Motor neuron (in vitro differentiated cells): ENCODE measurements around the gene GVQW3. TPM values are rescaled to one million over a fixed set of nuclear protein-coding genes. Genes with fewer than 3 reads are reported as not detected.
"Not testable (repeated sequence)": the region's sequence is repeated elsewhere in the genome, so short reads cannot be mapped to it uniquely, and the experiment has no call there.

Source experiments
- ATAC-seq, 8 experiments: fragments of 200-7000 bp; cut with Tn5 transposase; replicated peaks in 6 of 8; 2 replicates each; pipeline ENCODE4 v1.8.0; 2021; ENCODE audit warnings: mild to moderate bottlenecking in 8 of 8, moderate library complexity in 8 of 8
- H3K27ac ChIP-seq, 2 donors: fragments of 250-450 bp; sonication (Bioruptor Pico); 2 replicates each; pipeline ENCODE4 v1.9.0; 2021; ENCODE audit warnings: antibody characterized with exemption in 2 of 2, mild to moderate bottlenecking in 2 of 2, moderate library complexity in 1 of 2
- H3K4me1 ChIP-seq, 2 donors: fragments of 250-450 bp; sonication (Bioruptor Pico); replicated peaks in 1 of 2; 2 replicates each; pipeline ENCODE4 v1.6.1; 2021; ENCODE audit warnings: antibody characterized with exemption in 2 of 2, mild to moderate bottlenecking in 2 of 2, moderate library complexity in 1 of 2
- H3K4me3 ChIP-seq, 5 donors: fragments of 250-450 bp; sonication (Bioruptor Pico); 2 replicates each; pipeline ENCODE4 v1.9.0; 2021; ENCODE audit warnings: antibody characterized with exemption in 5 of 5, mild to moderate bottlenecking in 5 of 5, moderate library complexity in 4 of 5
- WGBS, 10 experiments: fragments of 450-650 bp; shearing (Covaris generic); methylation state at CpG; one replicate each; pipeline ENCODE4 v1.0.0; 2022; 5-methylcytosine and 5-hydroxymethylcytosine counted together
- in situ Hi-C, 9 experiments: fragments of 400-800 bp; cut with MboI; loops; one replicate each; pipeline ENCODE4 v1.15.0; 2021; ENCODE audit warnings: low sequenced_read_pairs in 9 of 9, low pct_unique_long_range_greater_than_20kb in 2 of 9; ENCODE audit not compliant: unreplicated experiment in 9 of 9
- total RNA-seq, 8 experiments: library from RNA; unstranded; fragments of 300-600 nt; gene quantifications; 2 replicates each; pipeline versions ENCODE4 v1.2.3 to v1.2.4, GENCODE V29; 2022

The GVQW3 gene
- total RNA-seq, 8 experiments from 2014 or later = 2.4 to 21.1 (median 15.9) TPM

GRCh38 chr11:76392870-76393269 lies 11.7 kb downstream of the GVQW3 start:
- ATAC-seq = no peak
- no peak overlapping the region for H3K4me3 ChIP-seq

GRCh38 chr11:76394411-76394810 lies 13.3 kb downstream of the GVQW3 start:
- Histone ChIP-seq H3K27ac (no peak overlapping the region), H3K4me3 (no peak overlapping the region), H3K4me1 (peaks cover 0 to 4% of the 10 kb centered on the region in 2 donors)
- ATAC-seq = no peak
- in situ Hi-C loops = no loop called here

More at GRCh38 chr11:76392870-76393269, 11.7 kb downstream of the GVQW3 start:
- H3K27ac ChIP-seq = no peak overlapping the region
- in situ Hi-C loops = no loop called here
- H3K4me1 ChIP-seq = peaks cover under 1 to 16% of the 10 kb centered on the region in 2 donors
- WGBS, 10 experiments = 86 to 100% (median 100%) methylated on average over 1 of the region's 1 CpG; no CpG with 5 or more reads in 2 of the 10 experiments

- Histone ChIP-seq H3K4me3 (no peak overlapping the region), H3K27ac (no peak overlapping the region), H3K4me1 (no peaks in the 10 kb centered on the region)
- 0 to 100% (median 90%) methylated on average over 1 of the region's 1 CpG; no CpG with 5 or more reads in 1 of the 10 experiments for WGBS, 10 experiments
- no peak for ATAC-seq
- in situ Hi-C loops = no loop called here
Observed at GRCh38 chr11:76395296-76395695, 14.2 kb downstream of the GVQW3 start.

GRCh38 chr11:76397383-76397782 lies 16.3 kb downstream of the GVQW3 start:
- 78 to 100% (median 90%) methylated on average over 1 to 3 of the region's 3 CpGs for WGBS, 10 experiments
- Histone ChIP-seq H3K4me3 (no peak overlapping the region), H3K27ac (no peak overlapping the region), H3K4me1 (no peaks in the 10 kb centered on the region)
- no peak for ATAC-seq
- in situ Hi-C loops = no loop called here

GRCh38 chr11:76400967-76401366 lies 19.8 kb downstream of the GVQW3 start:
- H3K4me1 ChIP-seq = no peaks in the 10 kb centered on the region
- H3K4me3 ChIP-seq = no peak overlapping the region
- WGBS, 10 experiments = 71 to 100% (median 100%) methylated on average over 1 of the region's 1 CpG; no CpG with 5 or more reads in 1 of the 10 experiments
- no peak overlapping the region for H3K27ac ChIP-seq
- no peak for ATAC-seq
- in situ Hi-C loops = no loop called here

GRCh38 chr11:76401484-76401883 lies 20.4 kb downstream of the GVQW3 start:
- H3K4me1 ChIP-seq, ATAC-seq, H3K4me3 ChIP-seq, H3K27ac ChIP-seq, in situ Hi-C loops: not testable (repeated sequence)
- WGBS, 10 experiments = 65 to 100% (median 91%) methylated on average over 1 to 8 of the region's 8 CpGs

- in situ Hi-C loops = no loop called here
- Histone ChIP-seq H3K4me3 (no peak overlapping the region), H3K4me1 (no peaks in the 10 kb centered on the region), H3K27ac (no peak overlapping the region)
- 67 to 100% (median 96%) methylated on average over 1 to 4 of the region's 4 CpGs; no CpG with 5 or more reads in 2 of the 10 experiments for WGBS, 10 experiments
- ATAC-seq = no peak
Observed at GRCh38 chr11:76406359-76406758, 25.2 kb downstream of the GVQW3 start.

GRCh38 chr11:76408171-76408965 lies 27.2 kb downstream of the GVQW3 start:
- peak in 3 of 8 experiments; percentile 31 to 92 (median 71) for ATAC-seq
- WGBS, 10 experiments = 20 to 86% (median 69%) methylated on average over 1 to 7 of the region's 7 CpGs; no CpG with 5 or more reads in 1 of the 10 experiments
- in situ Hi-C loops = no loop called here
- no peak overlapping the region for H3K27ac ChIP-seq
- H3K4me1 ChIP-seq = no peaks in the 10 kb centered on the region
- H3K4me3 ChIP-seq = no peak overlapping the region

GRCh38 chr11:76410851-76411357 lies 29.8 kb downstream of the GVQW3 start:
- WGBS, 10 experiments = 0 to 97% (median 63%) methylated on average over 1 to 10 of the region's 10 CpGs; no CpG with 5 or more reads in 1 of the 10 experiments
- Histone ChIP-seq H3K27ac (no peak overlapping the region), H3K4me1 (no peaks in the 10 kb centered on the region), H3K4me3 (no peak overlapping the region)
- ATAC-seq = peak; percentile 38 to 72 (median 56)
- in situ Hi-C loops = no loop called here

- Histone ChIP-seq H3K4me3 (no peak overlapping the region), H3K4me1 (no peaks in the 10 kb centered on the region), H3K27ac (no peak overlapping the region)
- no peak for ATAC-seq
- in situ Hi-C loops = no loop called here
Observed at GRCh38 chr11:76415073-76415472, 34.0 kb downstream of the GVQW3 start.

GRCh38 chr11:76419896-76420295 lies 38.8 kb downstream of the GVQW3 start:
- no peaks in the 10 kb centered on the region for H3K4me1 ChIP-seq
- 44 to 100% (median 71%) methylated on average over 1 to 3 of the region's 3 CpGs; no CpG with 5 or more reads in 4 of the 10 experiments for WGBS, 10 experiments
- in situ Hi-C loops = no loop called here
- no peak overlapping the region for H3K27ac ChIP-seq
- no peak overlapping the region for H3K4me3 ChIP-seq
- no peak for ATAC-seq

GRCh38 chr11:76424379-76424778 lies 43.3 kb downstream of the GVQW3 start:
- 0 to 80% (median 53%) methylated on average over 1 to 3 of the region's 3 CpGs; no CpG with 5 or more reads in 3 of the 10 experiments for WGBS, 10 experiments
- no peak overlapping the region for H3K27ac ChIP-seq
- no peak overlapping the region for H3K4me3 ChIP-seq
- H3K4me1 ChIP-seq = no peaks in the 10 kb centered on the region
- in situ Hi-C loops = no loop called here
- ATAC-seq = no peak

- Histone ChIP-seq H3K27ac (no peak overlapping the region), H3K4me1 (no peaks in the 10 kb centered on the region), H3K4me3 (no peak overlapping the region)
- WGBS, 10 experiments = 53 to 100% (median 86%) methylated on average over 1 to 2 of the region's 2 CpGs; no CpG with 5 or more reads in 1 of the 10 experiments
- in situ Hi-C loops = no loop called here
- no peak for ATAC-seq
Observed at GRCh38 chr11:76424891-76425290, 43.8 kb downstream of the GVQW3 start.

- ATAC-seq = no peak
- H3K27ac ChIP-seq = no peak overlapping the region
- no peaks in the 10 kb centered on the region for H3K4me1 ChIP-seq
- no peak overlapping the region for H3K4me3 ChIP-seq
- in situ Hi-C loops = no loop called here
Observed at GRCh38 chr11:76426660-76427059, 45.5 kb downstream of the GVQW3 start.
